Tibial nerve (tissue), 4 donors: ENCODE measurements around the gene LSM14B. TPM values are rescaled to one million over a fixed set of nuclear protein-coding genes. Genes with fewer than 3 reads are reported as not detected.
A peak's percentile ranks its signal among the peaks of the same experiment; 100 is the strongest.

Source experiments
- DNase-seq, 2 donors: peaks; one replicate each; pipeline ENCODE4 v3.0.0-alpha.2; 2019; ENCODE audit warnings: low spot score in 2 of 2
- H3K27ac ChIP-seq, 4 donors: fragments of 200-600 bp; sonication (generic) in 3 of 4; one replicate each; pipeline ENCODE4 v1.5.1; 2017 to 2019; ENCODE audit warnings: mild to moderate bottlenecking in 1 of 4
- H3K27me3 ChIP-seq, 2 donors: fragments of 200-600 bp; sonication (generic) in 1 of 2; one replicate each; pipeline versions ENCODE4 v1.5.1 to v1.6.0; 2017 to 2019
- H3K36me3 ChIP-seq, 3 donors: fragments of 200-600 bp; sonication (generic); one replicate each; pipeline ENCODE4 v1.5.1; 2018 to 2019
- H3K4me1 ChIP-seq, 4 donors: fragments of 200-600 bp; sonication (generic) in 3 of 4; one replicate each; pipeline ENCODE4 v1.5.1; 2017 to 2019
- H3K4me3 ChIP-seq, 4 donors: fragments of 200-600 bp; sonication (generic) in 3 of 4; one replicate each; pipeline ENCODE4 v1.5.1; 2017 to 2019; ENCODE audit warnings: mild to moderate bottlenecking in 1 of 4, moderate library complexity in 1 of 4
- H3K9me3 ChIP-seq, 4 donors: fragments of 200-600 bp; sonication (generic) in 3 of 4; one replicate each; pipeline ENCODE4 v1.5.1; 2017 to 2019
- EP300 ChIP-seq, 2 donors: sonication (generic); formaldehyde crosslinking; IDR thresholded peaks; one replicate each; pipeline ENCODE4 v1.6.1; 2017; ENCODE audit warnings: antibody characterized with exemption in 2 of 2, mild to moderate bottlenecking in 1 of 2
- POLR2A ChIP-seq, 2 donors: fragments of 450-650 bp; IDR thresholded peaks; one replicate each; pipeline ENCODE4 v1.6.1; 2017; ENCODE audit warnings: antibody characterized with exemption in 2 of 2, mild to moderate bottlenecking in 2 of 2, moderate library complexity in 2 of 2
- WGBS, 2 donors: methylation state at CpG; one replicate each; pipeline ENCODE4 v1.1.5; 2018; 5-methylcytosine and 5-hydroxymethylcytosine counted together
- total RNA-seq, 4 donors: library from RNA; depleted of rRNA; stranded (reverse); fragments of >200 nt; gene quantifications; one replicate each; pipeline ENCODE4 v1.1.0, GENCODE V29; 2016
- TF ChIP-seq, protein P1 (sequence below), 5 experiments: fragments of 200-600 bp in 3 of 5; fragments of 450-650 bp in 2 of 5; sonication (generic) in 3 of 5; IDR thresholded peaks; one replicate each; pipeline ENCODE4 v1.5.1; 2016 to 2019; ENCODE audit warnings: antibody characterized with exemption in 5 of 5, mild to moderate bottlenecking in 3 of 5, moderate library complexity in 2 of 5

The LSM14B gene
- total RNA-seq, 4 donors from 2014 or later: 23.8 to 32.6 (median 28.5) TPM

- no peaks in the 10 kb centered on the region for H3K9me3 ChIP-seq
- DNase-seq: peak in 1 of 2 donors; percentile 40
- H3K27ac ChIP-seq: peak overlapping the region in 1 of 4 donors; percentile 51
- peaks cover 0 to 13% (median 4%) of the 10 kb centered on the region in 4 donors for H3K4me1 ChIP-seq
- TF ChIP-seq POLR2A (IDR thresholded peaks at IDR 0.05): no peak
- TF ChIP-seq EP300 (IDR thresholded peaks at IDR 0.05): no peak
- TF ChIP-seq, protein P1, sequence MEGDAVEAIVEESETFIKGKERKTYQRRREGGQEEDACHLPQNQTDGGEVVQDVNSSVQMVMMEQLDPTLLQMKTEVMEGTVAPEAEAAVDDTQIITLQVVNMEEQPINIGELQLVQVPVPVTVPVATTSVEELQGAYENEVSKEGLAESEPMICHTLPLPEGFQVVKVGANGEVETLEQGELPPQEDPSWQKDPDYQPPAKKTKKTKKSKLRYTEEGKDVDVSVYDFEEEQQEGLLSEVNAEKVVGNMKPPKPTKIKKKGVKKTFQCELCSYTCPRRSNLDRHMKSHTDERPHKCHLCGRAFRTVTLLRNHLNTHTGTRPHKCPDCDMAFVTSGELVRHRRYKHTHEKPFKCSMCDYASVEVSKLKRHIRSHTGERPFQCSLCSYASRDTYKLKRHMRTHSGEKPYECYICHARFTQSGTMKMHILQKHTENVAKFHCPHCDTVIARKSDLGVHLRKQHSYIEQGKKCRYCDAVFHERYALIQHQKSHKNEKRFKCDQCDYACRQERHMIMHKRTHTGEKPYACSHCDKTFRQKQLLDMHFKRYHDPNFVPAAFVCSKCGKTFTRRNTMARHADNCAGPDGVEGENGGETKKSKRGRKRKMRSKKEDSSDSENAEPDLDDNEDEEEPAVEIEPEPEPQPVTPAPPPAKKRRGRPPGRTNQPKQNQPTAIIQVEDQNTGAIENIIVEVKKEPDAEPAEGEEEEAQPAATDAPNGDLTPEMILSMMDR (IDR thresholded peaks at IDR 0.05): peak; percentile 52 to 65 (median 59)
- 28 to 43% methylated on average over 18 to 24 of the region's 24 CpGs for WGBS, 2 donors
- H3K36me3 ChIP-seq: peaks cover 0 to 57% (median 0%) of the 10 kb centered on the region in 3 donors
- H3K27me3 ChIP-seq: no peaks in the 10 kb centered on the region
- H3K4me3 ChIP-seq: no peak overlapping the region
Measured at GRCh38 chr20:62156592-62157386, 34.5 kb downstream of the LSM14B start.

GRCh38 chr20:62157387-62158087, 35.3 kb downstream of the LSM14B start:
- Histone ChIP-seq H3K36me3 (peaks cover 0 to 59% (median 0%) of the 10 kb centered on the region in 3 donors), H3K9me3 (no peaks in the 10 kb centered on the region), H3K27ac (no peak overlapping the region), H3K4me1 (peaks cover 0 to 13% (median 4%) of the 10 kb centered on the region in 4 donors), H3K27me3 (no peaks in the 10 kb centered on the region), H3K4me3 (no peak overlapping the region)
- 86 to 90% methylated on average over 18 to 23 of the region's 25 CpGs for WGBS, 2 donors
- no peak for DNase-seq
- TF ChIP-seq POLR2A (IDR thresholded peaks at IDR 0.05): no peak
- no peak for TF ChIP-seq EP300 (IDR thresholded peaks at IDR 0.05)
- TF ChIP-seq, protein P1 (IDR thresholded peaks at IDR 0.05): no peak

GRCh38 chr20:62158088-62158400, 35.8 kb downstream of the LSM14B start:
- no peak for TF ChIP-seq EP300 (IDR thresholded peaks at IDR 0.05)
- TF ChIP-seq, protein P1 (IDR thresholded peaks at IDR 0.05): no peak
- no peak for TF ChIP-seq POLR2A (IDR thresholded peaks at IDR 0.05)
- H3K27ac ChIP-seq: no peak overlapping the region
- no peaks in the 10 kb centered on the region for H3K9me3 ChIP-seq
- H3K36me3 ChIP-seq: peaks cover 0 to 59% (median 0%) of the 10 kb centered on the region in 3 donors
- WGBS, 2 donors: 91 to 92% methylated on average over 12 of the region's 12 CpGs
- no peaks in the 10 kb centered on the region for H3K27me3 ChIP-seq
- no peak for DNase-seq
- H3K4me3 ChIP-seq: no peak overlapping the region
- H3K4me1 ChIP-seq: peaks cover 0 to 13% (median 4%) of the 10 kb centered on the region in 4 donors

DNA sequence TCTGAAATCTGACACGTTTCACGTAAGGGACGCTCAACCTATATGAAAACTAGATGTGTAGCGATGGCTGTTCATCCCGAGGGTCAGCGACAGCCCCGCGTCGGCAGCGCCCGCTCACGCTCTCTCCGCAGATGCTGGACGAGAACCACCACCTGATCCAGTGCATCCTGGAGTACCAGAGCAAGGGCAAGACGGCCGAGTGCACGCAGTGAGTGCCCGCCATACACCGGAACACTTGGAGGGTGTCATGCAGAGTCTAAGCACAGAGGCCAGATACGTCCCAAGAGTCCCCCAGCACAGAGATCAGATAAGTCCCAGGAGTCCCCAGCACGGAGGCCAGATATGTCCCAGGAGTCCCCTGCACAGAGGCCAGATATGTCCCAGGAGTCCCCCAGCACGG, 36.3 kb downstream of the LSM14B start:
- TF ChIP-seq, protein P1 (IDR thresholded peaks at IDR 0.05): no peak
- TF ChIP-seq POLR2A (IDR thresholded peaks at IDR 0.05): no peak
- TF ChIP-seq EP300 (IDR thresholded peaks at IDR 0.05): no peak
- H3K27me3 ChIP-seq: no peaks in the 10 kb centered on the region
- H3K36me3 ChIP-seq: peaks cover 0 to 59% (median 0%) of the 10 kb centered on the region in 3 donors
- no peak overlapping the region for H3K4me3 ChIP-seq
- no peaks in the 10 kb centered on the region for H3K9me3 ChIP-seq
- H3K4me1 ChIP-seq: peaks cover 0 to 13% (median 4%) of the 10 kb centered on the region in 4 donors
- DNase-seq: no peak
- 90 to 91% methylated on average over 22 of the region's 22 CpGs for WGBS, 2 donors
- no peak overlapping the region for H3K27ac ChIP-seq

DNA sequence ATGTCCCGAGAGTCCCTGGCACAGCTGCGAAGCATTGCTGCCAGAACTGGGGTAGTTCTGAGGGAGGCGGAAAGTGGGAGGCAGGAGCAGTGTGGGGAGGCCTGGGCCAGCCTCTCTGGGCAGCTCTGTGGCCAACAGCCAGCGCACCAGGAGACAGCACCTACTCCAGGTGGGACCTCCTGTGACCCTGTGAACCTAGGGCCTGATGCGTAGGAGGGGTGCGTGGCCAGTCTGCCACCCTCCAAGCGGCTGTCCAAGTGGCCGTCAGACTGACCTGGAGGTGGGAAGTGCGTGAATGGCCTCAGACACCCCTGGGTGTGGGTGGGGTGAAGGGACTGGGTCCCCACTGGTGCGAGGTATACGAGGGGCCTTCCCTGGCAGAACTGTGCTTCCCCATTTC, 36.8 kb downstream of the LSM14B start:
- peaks cover 0 to 13% (median 4%) of the 10 kb centered on the region in 4 donors for H3K4me1 ChIP-seq
- no peak overlapping the region for H3K4me3 ChIP-seq
- H3K36me3 ChIP-seq: peaks cover 0 to 59% (median 2%) of the 10 kb centered on the region in 3 donors
- H3K27ac ChIP-seq: no peak overlapping the region
- 85 to 97% methylated on average over 7 to 8 of the region's 11 CpGs for WGBS, 2 donors
- H3K9me3 ChIP-seq: no peaks in the 10 kb centered on the region
- no peak for DNase-seq
- no peaks in the 10 kb centered on the region for H3K27me3 ChIP-seq
- TF ChIP-seq POLR2A (IDR thresholded peaks at IDR 0.05) (no peak), EP300 (IDR thresholded peaks at IDR 0.05) (no peak)
- TF ChIP-seq, protein P1 (IDR thresholded peaks at IDR 0.05): no peak
